HG02870 (cell line): Measurements from ENCODE around the gene DFFB.

Experiments used
- ATAC-seq: cut with Tn5 transposase; IDR thresholded peaks from one replicate; pipeline ENCODE4 v1.9.1; 2021; ENCODE audit warnings: mild to moderate bottlenecking, moderate library complexity; ENCODE audit not compliant: unreplicated experiment

DFFB gene

DNA sequence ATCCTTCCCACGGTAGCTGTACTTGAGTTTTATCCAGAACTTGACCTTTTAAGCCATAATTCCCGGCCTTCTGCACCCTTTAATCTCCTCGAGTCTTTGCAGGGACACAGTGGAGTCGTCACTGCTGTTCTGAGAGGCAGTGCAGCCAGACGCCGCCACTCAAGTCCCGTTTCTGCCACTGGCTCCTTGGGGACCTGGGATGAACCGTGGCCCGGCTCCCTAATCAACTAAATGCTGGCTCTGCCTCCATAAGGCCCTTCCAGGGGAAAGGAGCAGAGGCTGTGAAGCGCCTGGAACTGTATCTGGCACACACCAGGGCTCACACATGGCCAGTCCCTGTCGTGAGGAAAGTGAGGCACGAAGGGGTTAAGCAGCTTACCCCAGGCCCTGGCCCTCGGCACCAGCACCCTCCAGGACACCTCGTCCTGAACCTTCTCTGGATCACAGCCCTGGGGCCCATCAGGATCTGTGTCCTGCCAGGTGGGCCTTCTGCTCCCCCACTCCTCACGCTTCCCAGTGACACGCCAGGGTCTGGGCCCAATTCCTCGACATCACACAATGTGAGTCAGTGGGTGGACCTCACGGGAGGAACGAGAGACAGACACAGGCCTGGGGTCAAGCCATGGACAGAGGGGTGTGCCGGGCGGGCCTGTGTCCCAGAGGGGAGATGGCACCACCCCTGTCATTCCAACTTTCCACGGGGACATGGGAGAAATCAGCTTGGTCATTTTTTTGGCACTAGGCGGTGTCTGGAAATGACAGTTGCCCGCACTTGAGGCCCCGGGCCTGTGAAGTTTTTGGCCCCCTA lies 66.3 kb downstream of the DFFB start:
- ATAC-seq, result no peak

DNA sequence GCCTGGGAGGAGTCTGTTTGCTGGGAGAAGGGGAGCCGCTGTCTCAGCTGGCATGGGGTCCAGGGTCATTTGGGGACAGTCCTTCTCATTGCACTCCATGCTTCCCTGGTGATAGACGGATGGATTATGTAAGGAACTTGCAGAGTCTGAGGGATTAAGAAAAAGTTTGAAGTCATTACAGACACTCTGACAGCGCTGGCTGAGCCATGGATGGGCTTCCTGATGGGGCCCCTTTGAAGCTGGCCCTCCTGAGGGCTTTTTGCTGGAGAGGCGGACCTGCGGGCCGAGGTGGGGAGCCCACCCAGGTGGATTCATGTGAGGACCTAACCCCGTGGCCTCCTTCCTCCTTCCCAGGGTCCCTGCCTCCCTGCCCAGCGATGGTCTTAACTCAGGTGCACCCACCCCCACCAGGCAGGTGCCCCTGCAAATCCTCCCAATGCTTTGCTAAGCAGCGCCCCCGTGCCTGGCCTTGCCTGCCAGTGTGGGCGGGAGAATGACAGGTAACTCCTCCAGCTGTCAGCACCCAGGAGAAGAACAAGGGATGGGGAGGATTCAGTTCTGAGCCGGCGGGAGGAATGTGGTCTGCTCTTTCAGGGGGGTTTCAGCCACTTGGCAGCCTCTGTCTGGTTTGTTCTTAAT lies 67.0 kb downstream of the DFFB start:
- no peak for ATAC-seq

- ATAC-seq, result no peak
Observed at GRCh38 chr1:3924825-3925220, 67.5 kb downstream of the DFFB start.

DNA sequence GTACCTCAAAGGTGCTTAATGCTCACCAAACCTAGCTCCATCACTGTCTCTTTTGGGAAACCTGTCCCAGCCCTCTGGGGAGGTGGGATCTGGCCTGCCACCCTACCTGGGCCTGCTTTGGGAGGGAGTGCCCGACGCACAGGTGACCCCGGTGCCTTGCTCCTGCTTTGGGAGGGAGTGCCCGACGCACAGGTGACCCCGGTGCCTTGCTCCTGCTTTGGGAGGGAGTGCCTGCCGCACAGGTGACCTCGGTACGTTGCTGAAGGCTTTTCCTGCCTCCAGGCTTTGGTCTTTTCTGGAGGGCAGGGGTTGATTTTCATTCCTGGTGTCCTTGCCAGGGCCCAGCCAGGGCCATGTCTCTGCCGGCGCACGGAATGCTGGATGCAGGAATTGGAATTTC lies 68.0 kb downstream of the DFFB start:
- ATAC-seq, result no peak

- no peak for ATAC-seq
Observed at GRCh38 chr1:3925762-3926161, 68.5 kb downstream of the DFFB start.

DNA sequence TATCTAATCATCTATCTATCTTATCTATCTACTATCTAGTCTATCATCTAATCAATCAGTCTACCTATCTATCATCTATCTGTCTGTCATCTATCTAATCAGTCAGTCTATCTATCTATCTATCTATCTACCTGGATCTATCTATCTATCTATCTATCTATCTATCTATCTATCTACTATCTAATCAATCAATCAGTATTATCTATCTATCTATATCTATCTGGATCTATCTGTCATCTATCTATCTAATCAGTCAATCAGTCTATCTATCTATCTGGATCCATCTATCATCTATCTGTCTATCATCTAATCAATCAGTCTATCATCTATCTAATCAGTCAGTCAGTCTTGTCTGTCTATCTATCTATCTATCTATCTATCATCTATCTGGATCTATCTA lies 69.7 kb downstream of the DFFB start:
- no peak for ATAC-seq

DNA sequence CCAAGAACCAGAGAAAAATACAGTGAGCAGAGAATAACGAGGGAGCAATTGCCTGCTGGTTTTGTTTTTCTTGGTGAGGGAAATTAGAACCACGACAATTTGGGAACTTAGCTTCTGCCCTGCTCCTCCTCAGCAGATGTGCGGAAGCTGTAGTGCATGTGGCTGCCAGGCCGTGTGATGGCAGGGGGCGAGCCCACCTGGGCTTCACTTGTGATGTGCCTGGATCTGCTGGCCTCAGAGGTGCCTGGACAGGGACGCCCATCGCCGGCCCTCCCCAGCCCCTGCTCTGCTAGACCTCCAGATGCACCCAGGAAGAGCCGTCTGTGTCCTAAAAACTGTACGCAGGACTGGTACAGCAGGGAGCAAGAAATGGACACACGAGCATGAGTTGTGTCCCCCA lies 71.3 kb downstream of the DFFB start:
- no peak for ATAC-seq

GRCh38 chr1:3929126-3929525 lies 71.8 kb downstream of the DFFB start:
- ATAC-seq, result no peak

- ATAC-seq, result no peak
Observed at GRCh38 chr1:3930301-3931006, 73.2 kb downstream of the DFFB start.

DNA sequence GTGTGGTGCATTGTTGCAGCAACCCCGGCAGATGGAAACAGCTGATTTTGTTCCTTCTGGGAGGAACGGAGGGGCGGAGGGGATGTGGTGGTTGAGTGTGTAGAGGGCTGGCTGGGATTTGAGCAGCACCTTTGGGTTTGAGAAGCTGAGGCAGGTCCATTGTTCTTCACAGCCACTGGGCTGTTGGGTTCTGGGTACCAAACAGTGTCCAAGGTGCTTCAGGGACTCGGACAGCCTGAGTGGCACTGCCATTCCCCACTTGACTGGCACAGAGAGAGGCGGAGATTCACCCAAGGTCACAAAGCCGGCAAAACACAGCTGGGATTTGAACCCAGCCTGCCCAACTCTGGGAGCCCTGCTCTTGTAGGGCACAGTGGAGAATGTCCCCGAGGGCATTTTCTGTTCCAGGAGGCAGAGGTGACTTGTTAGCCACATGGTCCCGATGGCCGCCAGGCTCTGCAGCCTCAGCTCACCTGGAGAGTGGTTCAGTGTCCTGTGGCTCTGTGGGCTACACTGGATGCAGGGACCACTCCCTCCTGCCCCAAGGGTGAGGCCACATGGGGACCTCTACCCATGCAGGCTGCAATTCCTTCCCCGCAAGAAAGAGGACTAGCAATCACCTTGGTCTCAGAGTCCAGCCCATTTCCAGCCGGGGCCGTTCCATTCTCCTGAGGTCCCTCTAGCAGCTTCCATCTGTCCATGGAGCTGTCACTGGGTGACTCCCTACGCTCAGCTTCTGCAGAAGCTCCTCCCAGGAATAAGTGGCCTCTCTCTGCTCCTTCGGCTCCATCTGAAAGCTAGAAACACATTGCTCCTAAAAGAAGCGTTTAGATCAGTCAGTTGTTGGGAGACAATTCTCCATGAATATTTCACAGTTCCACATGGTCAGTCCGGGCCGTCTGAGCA lies 74.0 kb downstream of the DFFB start:
- no peak for ATAC-seq

- no peak for ATAC-seq
Observed at GRCh38 chr1:3932156-3932919, 75.1 kb downstream of the DFFB start.
